CD4-positive, alpha-beta T cell treated with Interleukin-15 for 1 hour (primary cell): ENCODE data around the gene ARHGEF6.
A peak's percentile ranks its signal among the peaks of the same experiment; 100 is the strongest.
"Not testable (repeated sequence)": the region's sequence is repeated elsewhere in the genome, so short reads cannot be mapped to it uniquely, and the experiment has no call there.

Experiments
- DNase-seq: peaks from one replicate; pipeline ENCODE4 v3.0.0-alpha.2; 2020

ARHGEF6 gene

DNA sequence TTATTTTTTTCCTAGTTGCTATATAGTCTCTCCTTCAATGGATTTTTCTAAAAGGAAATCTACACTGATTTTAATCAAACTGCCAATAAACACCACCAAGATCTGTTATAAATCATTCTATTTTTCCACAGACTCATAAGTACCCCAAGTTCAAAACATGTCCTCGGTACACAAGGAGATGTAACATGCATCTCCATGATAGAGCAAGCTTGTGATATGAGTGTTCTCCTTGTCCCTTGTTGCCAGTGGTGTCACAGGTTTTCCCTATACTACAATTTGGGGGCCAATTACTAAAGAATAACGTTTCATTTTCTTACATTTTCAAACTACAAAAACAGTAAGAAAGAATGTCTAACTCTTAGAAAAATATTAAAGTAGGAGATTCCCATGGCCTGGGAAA, 491 bp downstream of the ARHGEF6 start:
- DNase-seq, result no peak

DNA sequence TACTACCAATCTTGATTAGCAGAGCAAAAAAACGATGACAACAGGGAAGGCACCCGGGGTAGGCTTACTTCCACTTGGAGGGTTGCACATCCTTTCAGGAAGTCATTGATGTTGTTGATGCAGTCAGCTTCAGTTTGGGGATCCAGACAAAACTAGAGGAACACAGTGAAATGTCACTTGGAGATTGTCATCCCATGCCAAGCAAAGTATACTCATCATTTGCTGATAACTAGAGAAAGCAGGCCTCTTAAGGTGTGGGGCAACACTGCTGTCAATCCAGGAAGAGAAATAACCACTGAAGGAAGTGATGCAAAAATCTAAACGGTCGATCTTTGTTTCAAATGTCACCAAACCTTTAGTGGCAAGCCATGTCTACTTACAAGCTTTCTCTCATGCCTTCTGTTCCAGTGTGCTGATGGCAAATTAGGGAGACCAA, 1.4 kb downstream of the ARHGEF6 start:
- DNase-seq, result no peak

DNA sequence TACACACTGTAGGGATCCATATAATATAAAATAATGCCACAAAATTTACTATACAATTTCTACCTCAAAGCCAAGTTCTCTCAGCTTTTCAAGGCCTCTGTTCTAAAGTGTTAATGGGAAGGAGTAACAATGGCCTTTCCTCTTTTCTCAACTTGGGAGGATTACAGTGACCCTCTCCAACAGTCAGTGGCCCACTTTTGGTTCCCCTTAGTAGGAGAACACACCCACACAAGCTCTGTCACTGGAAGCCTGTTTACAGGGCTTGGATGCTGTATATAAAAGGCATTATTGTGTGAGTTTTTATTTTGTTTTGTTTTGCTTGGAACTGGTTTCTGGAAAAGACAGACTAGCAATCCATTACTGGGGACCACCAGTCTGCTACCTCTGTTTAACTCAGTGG, 1.8 kb downstream of the ARHGEF6 start:
- DNase-seq, result no peak

DNA sequence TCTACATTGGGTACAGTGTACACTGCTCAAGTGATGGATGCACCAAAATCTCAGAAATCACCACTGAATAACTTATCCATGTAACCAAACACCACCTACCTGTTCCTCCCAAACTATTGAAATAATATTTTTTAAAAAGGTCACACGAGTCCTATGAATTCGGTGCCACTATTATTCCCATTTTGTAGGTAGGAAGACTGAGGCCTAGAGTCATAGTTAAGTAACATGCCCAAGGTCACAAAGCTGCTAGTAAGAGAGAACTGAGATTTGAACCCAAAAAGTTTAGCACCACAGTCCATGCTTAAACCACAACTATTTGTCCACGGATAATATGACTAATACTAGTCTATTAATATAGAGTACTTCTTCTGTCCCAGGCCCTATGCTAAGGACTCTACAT, 2.7 kb downstream of the ARHGEF6 start:
- no peak for DNase-seq

DNA sequence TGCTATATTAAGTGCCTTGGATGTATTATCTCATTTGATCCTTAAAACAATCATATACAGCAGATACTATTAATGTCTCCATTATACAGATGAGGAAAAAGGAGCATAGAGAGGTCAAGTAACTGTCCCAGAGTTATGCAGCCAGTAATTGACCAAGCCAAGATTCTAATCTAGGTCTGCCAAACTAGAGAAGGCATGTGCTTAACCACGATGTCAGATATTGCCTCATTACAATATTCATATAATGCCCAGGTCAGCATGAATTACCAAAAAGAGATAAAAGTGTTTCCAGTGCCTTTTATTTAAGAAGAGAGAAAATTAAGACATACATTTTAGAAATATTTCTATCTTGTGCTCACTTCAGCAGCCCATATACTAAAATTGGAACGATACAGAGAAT, 7.1 kb downstream of the ARHGEF6 start:
- DNase-seq, result no peak

DNA sequence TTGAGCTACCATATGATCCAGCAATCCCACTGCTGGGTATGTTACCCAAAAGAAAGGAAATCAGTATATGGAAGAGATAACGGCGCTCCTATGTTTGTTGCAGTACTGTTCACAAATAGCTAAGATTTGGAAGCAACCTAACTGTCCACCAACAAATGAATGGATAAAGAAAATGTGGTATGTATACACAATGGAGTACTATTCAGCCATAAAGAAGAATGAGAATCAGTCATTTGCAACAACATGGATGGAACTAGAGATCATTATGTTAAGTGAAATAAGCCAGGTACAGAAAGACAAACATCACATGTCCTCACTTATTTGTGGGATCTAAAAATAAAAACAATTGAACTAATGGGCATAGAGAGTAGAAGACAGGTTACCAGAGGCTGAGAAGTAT, 8.9 kb downstream of the ARHGEF6 start:
- not testable (repeated sequence) for DNase-seq

DNA sequence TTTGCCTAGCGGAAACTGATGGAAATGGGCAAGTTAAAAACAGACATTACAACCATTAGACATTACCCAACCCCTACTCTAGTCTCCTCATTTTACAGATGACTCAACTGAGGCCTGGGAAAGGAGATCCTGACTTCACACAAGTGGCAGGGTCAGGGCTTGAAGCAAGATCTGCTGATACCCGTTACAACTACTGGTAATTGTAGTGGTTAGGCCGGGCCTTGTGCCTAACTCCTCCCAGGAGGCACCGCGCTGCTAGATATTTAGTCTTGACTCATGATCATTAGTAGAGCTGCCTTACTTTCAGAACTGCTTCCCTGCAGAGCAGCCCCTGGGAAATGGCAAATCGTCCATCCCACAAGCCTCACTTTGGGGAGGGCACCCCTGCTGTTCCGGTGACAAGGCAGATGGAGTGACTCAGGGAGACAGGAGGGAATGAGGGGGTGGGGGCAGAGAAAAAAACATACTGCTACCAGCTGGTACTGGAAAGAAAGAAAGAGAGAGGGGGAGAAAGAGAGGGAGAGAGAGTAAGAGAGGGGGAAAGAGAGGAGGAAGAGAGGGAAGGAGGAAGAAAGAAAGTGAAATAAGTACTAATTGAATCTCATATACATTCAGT, 12.2 kb downstream of the ARHGEF6 start:
- peak; percentile 38 for DNase-seq

DNA sequence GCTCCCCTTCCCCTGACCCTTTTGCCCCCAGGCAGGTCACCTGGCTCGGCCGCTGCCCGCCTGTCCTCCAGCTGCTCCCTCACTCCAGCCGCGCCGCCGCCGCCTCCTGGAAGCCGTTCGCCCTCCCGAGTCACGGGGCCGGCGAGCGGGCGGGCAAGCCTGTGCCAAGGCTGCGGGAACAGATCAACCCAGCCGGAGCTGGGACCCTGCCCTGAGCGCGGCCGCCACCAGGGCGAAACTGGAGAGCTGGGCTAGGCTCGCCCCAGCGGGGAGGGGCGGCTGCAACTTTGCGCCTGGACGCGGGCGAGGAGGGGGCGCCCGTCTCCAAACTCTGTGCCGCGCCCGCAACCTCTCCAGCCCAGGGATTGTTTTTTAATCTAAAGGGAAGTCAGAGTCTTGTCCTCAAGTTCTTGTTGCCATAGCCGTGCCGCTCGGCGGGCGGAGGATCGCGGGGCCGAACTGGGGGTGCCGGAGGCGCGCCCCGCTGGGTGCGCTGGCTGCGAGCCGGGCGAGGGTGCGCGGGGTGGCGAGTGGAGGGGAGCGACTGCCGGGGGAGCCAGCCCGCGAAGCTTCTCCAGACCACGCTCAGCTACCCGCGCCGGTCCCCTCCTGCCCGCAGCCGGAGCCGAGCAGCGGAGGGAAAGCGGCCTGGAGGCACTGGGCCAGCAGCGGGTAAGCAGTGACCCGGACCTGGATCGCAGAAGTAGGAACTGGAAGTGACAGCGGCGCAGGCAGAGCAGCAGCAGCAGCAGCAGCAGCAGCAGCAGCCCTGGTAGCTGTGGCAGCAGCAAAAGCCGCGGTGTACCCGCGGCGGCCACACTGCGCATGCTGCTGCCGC, 13.4 kb downstream of the ARHGEF6 start:
- peak; percentile 58 for DNase-seq

DNA sequence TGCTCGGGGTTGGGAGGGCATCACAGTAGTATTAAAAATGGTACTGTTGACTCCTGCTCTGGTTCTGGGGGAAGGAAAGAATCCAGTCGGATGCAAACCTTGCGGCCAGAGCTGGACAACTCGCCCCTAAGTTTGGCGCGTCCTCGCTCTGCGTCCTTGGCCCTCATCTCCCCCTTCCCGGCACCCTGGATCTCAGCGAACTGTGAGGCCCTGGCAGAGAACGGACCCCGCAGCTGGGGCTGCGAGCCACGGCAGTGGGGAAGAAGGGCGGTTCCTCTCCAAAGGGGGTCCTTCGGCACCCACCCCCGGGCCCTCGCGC, 14.0 kb downstream of the ARHGEF6 start:
- no peak for DNase-seq

DNA sequence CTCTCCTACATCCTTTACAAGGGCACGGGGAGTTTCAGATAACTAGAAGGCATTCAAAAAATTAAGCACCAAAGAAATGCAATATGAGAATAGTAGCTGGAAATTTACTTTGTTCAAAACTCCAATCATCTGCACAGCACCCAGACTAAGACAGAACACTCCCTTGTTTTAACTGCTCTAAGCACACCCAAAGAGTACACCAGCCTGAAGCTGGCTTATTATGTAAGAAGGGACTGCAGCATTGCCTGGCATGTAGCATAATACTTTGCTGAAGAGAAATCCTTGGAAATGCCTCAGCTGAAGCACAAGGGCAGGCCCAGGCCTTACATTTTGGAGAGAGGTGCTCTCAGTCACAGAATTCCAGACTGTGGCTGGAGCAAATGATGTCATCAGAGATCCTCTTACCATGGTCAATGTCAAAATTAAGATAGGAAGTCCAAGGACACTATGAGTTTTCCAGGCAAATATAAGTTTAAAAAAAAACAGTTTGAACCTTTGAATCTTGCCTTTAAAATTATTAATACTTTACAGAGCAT, 14.8 kb downstream of the ARHGEF6 start:
- DNase-seq, result no peak

DNA sequence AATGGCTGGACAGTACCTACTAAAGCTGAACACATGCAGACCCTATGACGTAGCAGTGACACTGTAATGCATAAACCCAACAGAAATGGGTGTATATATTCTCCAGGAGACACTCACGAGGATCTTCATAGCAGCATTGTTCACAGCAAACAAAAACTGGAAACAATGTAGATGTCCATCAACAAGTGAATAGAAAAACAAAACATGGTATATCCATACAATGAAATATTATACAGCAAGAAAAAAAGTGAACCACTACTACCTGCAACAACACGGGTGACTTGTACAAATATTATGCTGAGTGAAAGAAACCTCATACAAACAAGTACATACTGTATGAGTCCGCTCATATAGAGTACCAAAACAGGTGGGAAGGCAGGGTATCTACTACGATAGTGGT, 16.5 kb downstream of the ARHGEF6 start:
- DNase-seq, result no peak

DNA sequence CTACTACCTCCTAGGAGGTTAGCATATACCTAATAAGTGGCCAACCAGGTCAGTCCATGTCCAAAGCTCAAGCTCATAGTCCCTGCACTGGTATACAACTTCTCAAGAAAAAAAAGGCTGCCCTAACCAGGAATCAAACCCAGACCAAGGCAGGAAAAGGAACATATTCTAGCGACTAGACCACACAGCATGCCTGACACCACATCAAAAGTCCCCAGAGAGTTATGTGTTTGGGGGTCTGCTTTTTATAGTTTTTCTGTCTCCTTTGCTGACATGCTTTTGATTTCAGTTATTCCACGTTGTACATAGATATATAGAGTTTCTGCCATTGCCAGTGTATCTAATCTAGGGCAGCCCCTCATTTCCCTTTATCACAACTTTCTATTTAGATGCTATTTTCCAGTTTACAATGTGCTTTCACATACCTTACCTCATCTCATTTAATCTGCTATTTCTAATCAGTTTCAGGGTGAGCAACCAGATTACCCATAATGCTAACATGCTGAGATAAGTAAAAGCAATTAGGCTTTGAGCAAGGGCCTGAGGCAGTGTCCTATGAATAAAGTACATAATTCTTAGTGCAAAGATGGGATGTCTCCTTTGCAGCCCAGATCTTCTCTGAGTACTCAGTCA, 17.8 kb downstream of the ARHGEF6 start:
- DNase-seq, result no peak

DNA sequence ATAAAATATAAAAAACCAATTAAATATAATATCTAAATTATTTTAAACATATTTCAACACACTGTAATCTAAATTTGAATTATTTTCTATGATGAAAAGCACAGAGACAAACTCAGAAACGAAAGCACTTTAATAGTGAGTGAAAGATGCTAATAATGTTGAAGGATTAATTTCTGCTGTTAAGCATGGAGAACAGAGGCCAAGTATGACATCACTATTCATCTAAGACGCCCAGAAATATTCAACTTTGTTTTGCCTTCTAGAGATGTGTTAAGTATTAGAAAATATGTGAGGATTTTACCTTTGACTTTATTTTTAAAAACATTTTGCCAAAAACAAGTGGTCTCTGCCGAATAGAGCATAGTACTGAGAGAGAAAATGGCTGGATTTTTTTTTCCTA, 19.3 kb downstream of the ARHGEF6 start:
- DNase-seq, result no peak

DNA sequence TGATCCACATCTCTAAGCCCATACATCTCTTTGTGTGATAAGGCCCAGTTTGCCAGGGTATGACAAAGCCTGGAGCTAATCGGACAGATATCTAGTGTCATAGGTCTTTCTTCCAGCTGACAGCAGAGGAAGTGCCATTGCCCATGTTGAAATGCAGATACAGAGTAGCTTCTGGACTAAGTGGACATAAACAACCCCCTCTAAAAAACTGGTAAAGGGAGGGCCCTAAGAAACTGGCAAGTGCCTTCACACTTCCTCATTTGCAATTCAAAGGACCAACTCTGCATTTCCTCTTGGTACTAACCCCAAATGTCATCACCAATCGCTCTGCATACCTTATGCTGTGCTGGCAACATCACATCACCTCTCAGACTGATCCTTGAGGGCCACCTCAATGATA, 20.8 kb downstream of the ARHGEF6 start:
- no peak for DNase-seq

DNA sequence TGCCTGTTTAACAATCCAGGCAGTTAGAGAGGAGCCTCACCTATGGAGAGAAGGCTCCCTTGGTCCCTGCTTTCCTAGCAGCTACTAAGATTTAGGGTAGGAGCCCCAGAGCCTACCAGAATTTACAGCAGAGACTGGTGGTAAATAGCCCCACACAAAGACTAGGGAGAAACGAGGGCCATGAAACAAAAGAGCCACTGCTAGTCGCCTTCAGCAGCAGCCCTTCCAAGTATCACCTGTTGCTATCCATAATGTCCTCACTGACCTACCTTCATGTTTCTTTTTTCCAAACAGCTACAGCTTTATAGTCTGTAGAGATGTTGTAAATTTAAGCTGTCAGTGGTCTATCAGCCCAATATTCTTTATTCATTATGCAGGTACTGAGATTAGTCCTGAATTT, 25.3 kb downstream of the ARHGEF6 start:
- no peak for DNase-seq

DNA sequence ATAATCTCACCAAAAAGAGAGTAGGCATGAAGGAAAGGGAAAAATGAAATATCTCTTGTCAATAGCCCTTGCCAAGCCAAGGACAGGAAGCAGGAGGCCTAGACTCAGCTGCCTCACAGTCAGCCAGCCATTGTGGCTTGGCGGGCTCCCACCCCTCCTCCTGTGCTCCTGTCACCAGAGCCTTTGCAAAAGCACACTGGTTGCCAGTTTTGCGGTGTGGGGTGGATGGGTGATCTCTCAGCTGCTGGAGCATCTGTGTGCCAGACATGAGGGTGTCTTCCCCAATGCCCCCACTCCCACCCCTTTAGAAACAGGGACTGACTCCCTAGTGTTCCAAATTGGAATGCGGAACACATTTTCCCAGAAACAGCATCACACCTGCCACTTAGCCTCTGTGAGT, 26.1 kb downstream of the ARHGEF6 start:
- DNase-seq, result peak; percentile 20

DNA sequence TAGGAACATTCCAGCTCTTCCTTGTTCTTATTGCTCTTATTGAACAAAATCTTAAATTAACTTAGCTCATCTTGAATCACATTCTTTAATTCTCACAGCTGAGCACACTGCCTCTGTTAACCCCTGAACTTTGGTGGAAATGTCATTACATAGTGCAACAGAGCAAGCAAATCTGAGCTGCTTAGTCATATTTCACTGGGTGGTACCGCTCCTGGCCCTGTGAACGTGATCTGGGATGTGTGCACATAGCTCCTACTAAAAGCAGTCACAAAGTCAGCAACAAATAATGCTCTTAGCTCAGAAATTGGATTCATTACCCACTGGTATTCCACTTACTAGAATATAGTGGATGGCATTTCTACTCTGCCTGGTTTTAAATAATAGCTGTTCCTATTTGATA, 27.9 kb downstream of the ARHGEF6 start:
- DNase-seq, result no peak

DNA sequence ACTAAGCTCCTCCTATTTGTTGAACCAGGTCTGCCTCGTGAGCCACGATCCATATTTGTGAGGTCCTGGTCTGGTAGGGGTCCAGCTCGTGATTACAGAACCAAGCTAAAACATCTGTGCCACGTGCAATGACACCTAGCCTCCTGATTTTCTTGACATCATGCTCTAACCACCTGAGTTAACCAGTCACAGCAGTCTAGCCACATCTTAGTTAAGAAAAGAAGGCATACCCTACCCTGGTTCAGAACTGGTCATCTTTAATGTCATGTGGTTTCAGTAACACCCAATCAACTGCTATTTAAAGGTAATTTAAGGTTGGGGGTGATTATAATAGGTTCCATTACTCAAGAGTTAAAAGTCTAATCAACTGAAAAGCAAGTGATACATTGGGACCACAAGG, 28.4 kb downstream of the ARHGEF6 start:
- no peak for DNase-seq

DNA sequence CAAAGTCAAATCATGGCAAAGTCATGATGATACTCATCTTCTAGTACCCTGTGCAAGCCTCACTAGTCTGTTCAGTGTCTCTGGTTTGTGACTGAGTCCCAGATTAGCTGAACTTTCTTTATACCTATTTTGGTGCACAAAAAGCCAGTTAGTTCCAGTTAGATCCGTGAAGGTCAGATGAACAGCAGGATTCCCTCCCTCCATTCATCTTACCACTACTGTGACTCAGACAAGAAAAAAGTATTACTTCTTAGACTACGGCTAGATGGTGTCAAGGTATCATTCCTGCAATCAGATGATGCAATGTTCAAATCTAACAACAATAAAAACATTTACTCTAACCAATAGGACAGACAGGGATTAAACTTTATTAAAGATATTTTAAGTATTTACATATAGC, 30.4 kb downstream of the ARHGEF6 start:
- DNase-seq, result no peak

DNA sequence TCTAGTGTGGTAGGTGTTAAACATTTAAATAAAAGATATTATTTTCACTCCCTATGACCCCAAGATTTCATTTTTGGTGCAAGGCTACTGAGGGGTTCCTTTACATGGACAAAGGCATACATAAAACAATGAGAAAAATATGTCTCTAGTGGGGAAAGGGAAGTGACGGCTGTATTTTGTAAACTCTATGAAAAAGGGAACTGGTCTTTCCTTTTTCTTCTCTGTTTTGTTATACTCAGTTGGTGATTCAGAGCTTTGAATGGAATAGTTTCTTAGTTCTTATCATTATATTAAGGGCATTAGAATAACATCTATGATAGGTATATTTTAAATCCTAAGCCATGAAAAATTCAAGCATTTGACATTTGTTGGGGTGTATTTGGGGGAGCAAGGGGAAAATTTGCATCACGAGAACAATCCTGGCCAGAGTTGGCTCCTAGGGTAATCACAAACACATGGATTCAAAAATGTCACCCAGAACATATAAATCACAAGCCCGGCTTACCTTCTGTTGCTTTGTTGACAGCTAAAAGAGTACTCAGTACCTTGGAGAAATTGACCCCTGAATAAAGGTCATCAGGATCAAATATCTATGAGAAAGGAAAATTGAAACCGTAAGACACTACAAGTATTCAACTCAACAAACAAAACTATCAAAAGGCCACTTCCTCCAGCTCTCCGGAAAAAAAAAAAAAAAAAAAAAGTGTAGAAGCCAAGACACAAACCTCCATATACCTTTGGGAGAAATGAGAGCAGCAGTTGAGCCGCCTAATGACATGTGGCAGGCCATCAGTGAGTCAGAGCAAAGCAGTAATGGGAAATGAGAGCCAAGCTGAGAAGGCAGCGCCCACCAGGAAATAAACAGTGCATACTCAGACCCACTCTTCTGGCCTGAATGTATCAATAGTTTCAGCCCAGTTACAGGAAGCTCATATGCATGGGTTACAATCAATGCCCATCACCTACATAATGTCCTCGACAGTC, 33.4 kb downstream of the ARHGEF6 start:
- DNase-seq, result peak; percentile 18

DNA sequence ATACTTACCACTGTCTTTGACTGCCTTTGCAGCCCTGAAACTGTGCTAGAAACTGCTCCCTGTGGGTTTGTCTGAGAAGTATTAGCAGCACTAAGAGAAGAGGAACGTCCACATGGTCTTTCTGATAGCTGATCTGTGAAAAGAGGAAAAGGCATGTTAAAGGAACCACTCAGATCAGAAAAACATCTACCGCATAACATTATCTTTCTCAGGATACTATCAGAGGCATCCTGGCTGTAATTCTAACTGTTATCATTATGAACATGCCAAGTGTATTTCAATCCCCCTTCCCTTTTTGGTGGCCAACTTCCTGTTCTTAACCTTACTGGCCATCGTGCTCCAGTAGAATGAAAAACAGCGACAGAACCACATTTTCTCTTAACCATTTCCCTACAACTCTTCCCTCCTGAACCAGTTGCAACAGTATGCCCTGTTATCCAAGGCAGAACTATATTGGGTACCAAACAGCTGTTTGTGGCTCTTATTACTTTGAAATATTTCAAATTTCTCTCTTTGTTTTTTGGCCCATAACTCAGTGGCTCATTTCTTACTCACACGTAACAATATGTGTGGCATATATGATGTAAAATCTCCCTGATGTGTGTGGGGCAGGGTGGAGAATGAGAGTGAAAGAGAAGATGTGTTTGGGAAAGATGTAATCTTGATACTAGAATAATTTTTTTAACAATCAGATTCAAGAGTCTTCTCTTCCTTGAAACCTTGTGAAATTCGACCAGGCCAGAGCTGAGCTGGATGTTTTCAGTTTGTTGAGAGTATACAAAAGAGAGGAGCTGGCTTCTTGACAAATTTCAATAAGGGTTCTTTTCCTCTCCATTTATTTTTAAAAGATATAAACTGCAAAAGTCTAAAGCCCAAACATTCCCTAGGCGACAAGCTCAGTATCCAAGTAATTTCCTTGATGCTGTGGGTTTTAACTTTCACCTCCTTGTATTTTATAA, 35.2 kb downstream of the ARHGEF6 start:
- no peak for DNase-seq
